ENCODE data around the gene TEX38. TPM values are rescaled to one million over a fixed set of nuclear protein-coding genes. Genes with fewer than 3 reads are reported as not detected.
"Not testable (repeated sequence)": the region's sequence is repeated elsewhere in the genome, so short reads cannot be mapped to it uniquely, and the experiment has no call there.

The TEX38 gene
- total RNA-seq, 1 experiment from 2014 or later, result not detected

GRCh38 chr1:46655848-46656247, 15.8 kb upstream of the TEX38 start:
- DNase-seq (ENCODE audit: low spot score), result no peak

- no peak for DNase-seq (ENCODE audit: low spot score)
Measured at GRCh38 chr1:46656643-46657042, 15.0 kb upstream of the TEX38 start.

GRCh38 chr1:46657775-46658174, 13.9 kb upstream of the TEX38 start:
- no peak for DNase-seq (ENCODE audit: low spot score)

GRCh38 chr1:46659307-46659870, 12.3 kb upstream of the TEX38 start:
- DNase-seq (ENCODE audit: low spot score), result no peak

- DNase-seq (ENCODE audit: low spot score), result not testable (repeated sequence)
Measured at GRCh38 chr1:46660116-46660515, 11.5 kb upstream of the TEX38 start.

- DNase-seq (ENCODE audit: low spot score), result not testable (repeated sequence)
Measured at GRCh38 chr1:46662919-46663318, 8.7 kb upstream of the TEX38 start.

GRCh38 chr1:46665983-46666382, 5.7 kb upstream of the TEX38 start:
- no peak for DNase-seq (ENCODE audit: low spot score)

GRCh38 chr1:46667782-46668760, 3.6 kb upstream of the TEX38 start, which contains the start of gene ATPAF1:
TSS of gene ATPAF1 (minus strand) at chr1:46668364. CDS start at chr1:46668322, 42 bp downstream.
- peak; percentile 43 for DNase-seq (ENCODE audit: low spot score)

GRCh38 chr1:46670134-46670533, 1.5 kb upstream of the TEX38 start:
- no peak for DNase-seq (ENCODE audit: low spot score)

GRCh38 chr1:46672696-46673095, 1.0 kb downstream of the TEX38 start:
- no peak for DNase-seq (ENCODE audit: low spot score)

- peak; percentile 46 for DNase-seq (ENCODE audit: low spot score)
Measured at GRCh38 chr1:46673749-46674182, 2.1 kb downstream of the TEX38 start.

- no peak for DNase-seq (ENCODE audit: low spot score)
Measured at GRCh38 chr1:46675549-46676314, 4.1 kb downstream of the TEX38 start.

- DNase-seq (ENCODE audit: low spot score), result no peak
Measured at GRCh38 chr1:46676531-46676930, 4.9 kb downstream of the TEX38 start.

GRCh38 chr1:46677339-46677738, 5.7 kb downstream of the TEX38 start:
- DNase-seq (ENCODE audit: low spot score), result no peak

GRCh38 chr1:46679789-46680573, 8.3 kb downstream of the TEX38 start:
- DNase-seq (ENCODE audit: low spot score), result no peak

- DNase-seq (ENCODE audit: low spot score), result no peak
Measured at GRCh38 chr1:46681333-46682034, 9.8 kb downstream of the TEX38 start.

GRCh38 chr1:46682064-46682463, 10.4 kb downstream of the TEX38 start:
- no peak for DNase-seq (ENCODE audit: low spot score)

GRCh38 chr1:46684670-46685069, 13.0 kb downstream of the TEX38 start:
- DNase-seq (ENCODE audit: low spot score), result no peak

GRCh38 chr1:46686255-46686654, 14.6 kb downstream of the TEX38 start:
- no peak for DNase-seq (ENCODE audit: low spot score)

GRCh38 chr1:46687093-46687659, 15.5 kb downstream of the TEX38 start:
- peak; percentile 64 for DNase-seq (ENCODE audit: low spot score)

All from A172 (cell line).